HepG2 (cell line): Measurements from ENCODE around the gene DENND10. TPM values are rescaled to one million over a fixed set of nuclear protein-coding genes. Genes with fewer than 3 reads are reported as not detected.

Source experiments
- E2F2 ChIP-seq: sonication (generic); formaldehyde crosslinking; IDR thresholded peaks from 2 replicates; pipeline ENCODE4 v1.4.0; 2020; ENCODE audit warnings: missing genetic modification reagents, borderline replicate concordance
- FOXP4 ChIP-seq: sonication (generic); formaldehyde crosslinking; IDR thresholded peaks from 2 replicates; pipeline ENCODE4 v1.4.0; 2020; ENCODE audit warnings: missing genetic modification reagents
- JARID2 ChIP-seq: sonication (generic); formaldehyde crosslinking; IDR thresholded peaks from 2 replicates; pipeline ENCODE4 v1.8.1; 2023; ENCODE audit warnings: missing genetic modification reagents, inconsistent platforms; ENCODE audit not compliant: insufficient replicate concordance
- KLF16 ChIP-seq, 2 experiments: sonication (generic) in 1 of 2; formaldehyde crosslinking in 1 of 2; IDR thresholded peaks; 2 replicates each; pipeline versions ENCODE4 v1.6.1 to v1.8.0; 2016 to 2023; ENCODE audit warnings: missing genetic modification reagents in 2 of 2, missing compliant biosample characterization in 1 of 2
- SALL2 ChIP-seq: sonication (generic); formaldehyde crosslinking; IDR thresholded peaks from 2 replicates; pipeline ENCODE4 v1.8.1; 2023; ENCODE audit warnings: mild to moderate bottlenecking, missing genetic modification reagents, inconsistent platforms
- SNAPC4 ChIP-seq: sonication (generic); formaldehyde crosslinking; IDR thresholded peaks from 2 replicates; pipeline ENCODE4 v1.4.0; 2020; ENCODE audit warnings: mild to moderate bottlenecking, missing genetic modification reagents
- SRF ChIP-seq: IDR thresholded peaks from 2 replicates; pipeline ENCODE4 v1.6.1; 2011; ENCODE audit warnings: mild to moderate bottlenecking, low read depth, low read length, moderate library complexity
- SSRP1 ChIP-seq: IDR thresholded peaks from 2 replicates; pipeline ENCODE4 v1.6.1; 2016; ENCODE audit warnings: control low read depth
- ZFP82 ChIP-seq: sonication (generic); formaldehyde crosslinking; IDR thresholded peaks from 2 replicates; pipeline ENCODE4 v1.5.1; 2020; ENCODE audit warnings: mild to moderate bottlenecking, missing genetic modification reagents, borderline replicate concordance
- ZHX1 ChIP-seq: sonication (generic); formaldehyde crosslinking; IDR thresholded peaks from 2 replicates; pipeline ENCODE4 v1.8.1; 2022; ENCODE audit warnings: low read depth, mild to moderate bottlenecking, missing genetic modification reagents
- ZNF230 ChIP-seq: sonication (generic); formaldehyde crosslinking; IDR thresholded peaks from 2 replicates; pipeline ENCODE4 v1.4.0; 2020; ENCODE audit warnings: mild to moderate bottlenecking, missing genetic modification reagents
- ZNF576 ChIP-seq: sonication (generic); formaldehyde crosslinking; IDR thresholded peaks from 2 replicates; pipeline ENCODE4 v1.4.0; 2020; ENCODE audit warnings: mild to moderate bottlenecking, missing genetic modification reagents
- ZNF616 ChIP-seq: sonication (generic); formaldehyde crosslinking; IDR thresholded peaks from 2 replicates; pipeline ENCODE4 v1.5.0; 2020; ENCODE audit warnings: low read depth, mild to moderate bottlenecking, missing genetic modification reagents
- polyA plus RNA-seq, 8 experiments: library from polyadenylated mRNA; depleted of rRNA in 3 of 8; stranded (reverse) in 7 of 8; unstranded in 1 of 8; fragments of >200 nt; fragmentation: Illumina TruSeq in 4 of 8; extraction: Trizol in 4 of 8; gene quantifications; 2 replicates each; pipeline versions ENCODE4 v1.2.1 to v1.2.3, GENCODE V29; 2011 to 2016; ENCODE audit warnings: low read depth in 4 of 8, missing spikeins in 1 of 8, mixed read lengths in 1 of 8; ENCODE audit not compliant: insufficient read depth in 1 of 8
- total RNA-seq, 5 experiments: library from RNA; depleted of rRNA; stranded (reverse); fragments of >200 nt; fragmentation: Illumina TruSeq; extraction: Trizol; gene quantifications; 2 replicates each; pipeline ENCODE4 v1.2.3, GENCODE V29; 2016; ENCODE audit warnings: low read depth in 1 of 5

Gene DENND10
- total and polyA plus RNA-seq, 2 of the 13 experiments (the other 11 are each of a cell fraction or from before 2014, with no cell fraction given): 43.7 to 78.8 TPM

- TF ChIP-seq ZHX1 (0 out of 2 replicates have a peak, but pooled peaks have one; percentile 43), KLF16 (CRISPR knock-in tag; IDR thresholded peaks at IDR 0.05) (peak in 1 of 2 experiments; percentile 73; a peak in 2 of 4 replicates), SNAPC4 (0 out of 2 replicates have a peak, but pooled peaks have one; percentile 23), ZNF576 (no peak), SALL2 (CRISPR knock-in tag) (peak; percentile 52; the same call in 1 of the 2 replicates), E2F2 (CRISPR knock-in tag) (no peak), ZNF616 (no peak), FOXP4 (peak; percentile 87), ZNF230 (CRISPR knock-in tag) (no peak), ZFP82 (no peak; the same call in 1 of the 2 replicates), JARID2 (CRISPR knock-in tag) (no peak), SSRP1 (CRISPR knock-in tag) (peak; percentile 72; the same call in 1 of the 2 replicates), SRF (no peak)
These were observed 10.1 kb downstream of the DENND10 start (continued) for GRCh38 chr10:119113751-119114732.
